Stomach (tissue), 9 donors: ENCODE data around the gene RMND5A. TPM values are rescaled to one million over a fixed set of nuclear protein-coding genes. Genes with fewer than 3 reads are reported as not detected.

ENCODE experiments used
- DNase-seq, 2 donors: peaks; one replicate each; pipeline versions ENCODE4 v3.0.0 to v3.0.0-alpha.2; 2013 to 2019
- H3K27ac ChIP-seq, 5 donors: fragments of 200-600 bp in 4 of 5; sonication (generic) in 4 of 5; one replicate each; pipeline ENCODE4 v1.5.1; 2013 to 2019; ENCODE audit warnings: mild to moderate bottlenecking in 1 of 5, moderate library complexity in 1 of 5
- H3K27me3 ChIP-seq, 3 donors: fragments of 200-600 bp; sonication (generic); one replicate each; pipeline ENCODE4 v1.5.1; 2017 to 2019; ENCODE audit warnings: mixed run types in 1 of 3
- H3K36me3 ChIP-seq, 4 donors: fragments of 200-600 bp; sonication (generic); 1 replicate in 3 of 4; 2 replicates in 1 of 4; pipeline ENCODE4 v1.5.1; 2016 to 2019
- H3K4me1 ChIP-seq, 4 donors: fragments of 200-600 bp; sonication (generic); one replicate each; pipeline ENCODE4 v1.5.1; 2016 to 2019
- H3K4me3 ChIP-seq, 4 donors: fragments of 200-600 bp; sonication (generic) in 3 of 4; one replicate each; pipeline ENCODE4 v1.5.1; 2016 to 2019; ENCODE audit warnings: mild to moderate bottlenecking in 1 of 4
- H3K9me3 ChIP-seq, 4 donors: fragments of 200-600 bp; sonication (generic); one replicate each; pipeline ENCODE4 v1.5.1; 2016 to 2019
- EP300 ChIP-seq: sonication (generic); formaldehyde crosslinking; IDR thresholded peaks from one replicate; pipeline ENCODE4 v1.6.1; 2017; ENCODE audit warnings: antibody characterized with exemption
- POLR2A ChIP-seq, 4 donors: fragments of 450-650 bp; IDR thresholded peaks; one replicate each; pipeline ENCODE4 v1.6.1; 2016; ENCODE audit warnings: antibody characterized with exemption in 4 of 4, control low read depth in 2 of 4, mild to moderate bottlenecking in 1 of 4, moderate library complexity in 1 of 4
- POLR2AphosphoS5 ChIP-seq, 3 donors: sonication (generic); formaldehyde crosslinking; IDR thresholded peaks; one replicate each; pipeline ENCODE4 v1.6.1; 2016; ENCODE audit warnings: antibody characterized with exemption in 3 of 3
- WGBS, 5 donors: extraction: QIAGEN DNeasy Blood & Tissue Kit in 3 of 5; methylation state at CpG; one replicate each; pipeline versions ENCODE4 v1.1.5 to v1.1.7; 2013 to 2018; 5-methylcytosine and 5-hydroxymethylcytosine counted together
- intact Hi-C: fragments of 100-400 bp; cut with DNase I; formaldehyde crosslinking; loops from one replicate; pipeline ENCODE4 v1.15.1; 2023; ENCODE audit warnings: low total_unique reads
- polyA plus RNA-seq, 3 donors: library from polyadenylated mRNA; stranded (reverse); fragments of 200-250 nt; gene quantifications; one replicate each; pipeline ENCODE4 v1.2.3, GENCODE V29; 2013
- total RNA-seq, 5 donors: library from RNA; depleted of rRNA; stranded (reverse); fragments of >200 nt; gene quantifications; one replicate each; pipeline versions ENCODE4 v1.1.0 to v1.2.3, GENCODE V29; 2014 to 2016
- TF ChIP-seq, protein P1 (sequence below), 7 experiments: fragments of 450-650 bp in 4 of 7; fragments of 200-600 bp in 3 of 7; sonication (generic) in 3 of 7; IDR thresholded peaks; one replicate each; pipeline ENCODE4 v1.5.1; 2016 to 2019; ENCODE audit warnings: antibody characterized with exemption in 7 of 7, control low read depth in 2 of 7, mild to moderate bottlenecking in 1 of 7
- donor health status: healthy with polysubstance abuse.
- donor health status: Bipolar disorder and iron deficiency.
- donor health status: healthy.

The RMND5A gene
- total and polyA plus RNA-seq, 8 donors = 7.3 to 111 (median 24.5) TPM

GRCh38 chr2:86809481-86810121 lies 89.5 kb downstream of the RMND5A start:
- Histone ChIP-seq H3K36me3 (no peaks in the 10 kb centered on the region), H3K9me3 (no peaks in the 10 kb centered on the region), H3K4me3 (peak overlapping the region in 2 of 4 donors; percentile 8 to 48), H3K27me3 (peaks cover 5 to 72% (median 21%) of the 10 kb centered on the region in 3 donors), H3K4me1 (peaks cover 19 to 30% (median 27%) of the 10 kb centered on the region in 4 donors), H3K27ac (peak overlapping the region in 4 of 5 donors; percentile 22 to 53 (median 42))
- intact Hi-C loops = no loop called here
- TF ChIP-seq, protein P1, sequence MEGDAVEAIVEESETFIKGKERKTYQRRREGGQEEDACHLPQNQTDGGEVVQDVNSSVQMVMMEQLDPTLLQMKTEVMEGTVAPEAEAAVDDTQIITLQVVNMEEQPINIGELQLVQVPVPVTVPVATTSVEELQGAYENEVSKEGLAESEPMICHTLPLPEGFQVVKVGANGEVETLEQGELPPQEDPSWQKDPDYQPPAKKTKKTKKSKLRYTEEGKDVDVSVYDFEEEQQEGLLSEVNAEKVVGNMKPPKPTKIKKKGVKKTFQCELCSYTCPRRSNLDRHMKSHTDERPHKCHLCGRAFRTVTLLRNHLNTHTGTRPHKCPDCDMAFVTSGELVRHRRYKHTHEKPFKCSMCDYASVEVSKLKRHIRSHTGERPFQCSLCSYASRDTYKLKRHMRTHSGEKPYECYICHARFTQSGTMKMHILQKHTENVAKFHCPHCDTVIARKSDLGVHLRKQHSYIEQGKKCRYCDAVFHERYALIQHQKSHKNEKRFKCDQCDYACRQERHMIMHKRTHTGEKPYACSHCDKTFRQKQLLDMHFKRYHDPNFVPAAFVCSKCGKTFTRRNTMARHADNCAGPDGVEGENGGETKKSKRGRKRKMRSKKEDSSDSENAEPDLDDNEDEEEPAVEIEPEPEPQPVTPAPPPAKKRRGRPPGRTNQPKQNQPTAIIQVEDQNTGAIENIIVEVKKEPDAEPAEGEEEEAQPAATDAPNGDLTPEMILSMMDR (IDR thresholded peaks at IDR 0.05) = no peak
- TF ChIP-seq POLR2A (IDR thresholded peaks at IDR 0.05) = no peak
- no peak for TF ChIP-seq EP300
- no peak for TF ChIP-seq POLR2AphosphoS5 (IDR thresholded peaks at IDR 0.05)
- DNase-seq = peak in 1 of 2 donors; percentile 24
- WGBS, 5 donors = 21 to 28% (median 24%) methylated on average over 36 to 43 of the region's 43 CpGs

DNA sequence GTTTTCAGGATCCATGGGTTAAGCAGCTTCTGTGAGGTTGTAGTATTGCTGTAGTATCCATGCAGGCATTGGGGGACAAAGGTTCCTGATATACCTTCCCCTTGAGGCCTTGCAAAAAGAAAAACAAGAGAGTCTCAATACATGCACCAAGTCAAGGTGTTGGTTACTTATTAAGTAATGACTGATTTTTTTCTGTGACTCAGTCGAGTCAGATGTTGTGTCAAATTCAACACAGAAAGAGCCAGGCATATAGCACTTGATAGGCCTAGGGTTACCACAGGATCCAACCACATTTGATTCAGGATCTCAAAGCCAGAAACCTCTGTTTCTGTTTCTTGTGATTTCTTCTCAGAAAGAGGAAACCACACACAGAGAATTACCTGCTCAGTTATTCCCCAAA lies 95.5 kb downstream of the RMND5A start:
- Histone ChIP-seq H3K4me1 (no peaks in the 10 kb centered on the region), H3K9me3 (no peaks in the 10 kb centered on the region), H3K27ac (no peak overlapping the region), H3K4me3 (no peak overlapping the region), H3K36me3 (no peaks in the 10 kb centered on the region), H3K27me3 (peaks cover 0 to 47% (median 0%) of the 10 kb centered on the region in 3 donors)
- WGBS, 5 donors = 31 to 55% (median 39%) methylated on average over 1 of the region's 1 CpG
- peak in 1 of 2 donors; percentile 25 for DNase-seq
- intact Hi-C loops = no loop called here
- TF ChIP-seq, protein P1 (IDR thresholded peaks at IDR 0.05) = no peak
- TF ChIP-seq EP300 (no peak), POLR2A (IDR thresholded peaks at IDR 0.05) (no peak), POLR2AphosphoS5 (IDR thresholded peaks at IDR 0.05) (no peak)

DNA sequence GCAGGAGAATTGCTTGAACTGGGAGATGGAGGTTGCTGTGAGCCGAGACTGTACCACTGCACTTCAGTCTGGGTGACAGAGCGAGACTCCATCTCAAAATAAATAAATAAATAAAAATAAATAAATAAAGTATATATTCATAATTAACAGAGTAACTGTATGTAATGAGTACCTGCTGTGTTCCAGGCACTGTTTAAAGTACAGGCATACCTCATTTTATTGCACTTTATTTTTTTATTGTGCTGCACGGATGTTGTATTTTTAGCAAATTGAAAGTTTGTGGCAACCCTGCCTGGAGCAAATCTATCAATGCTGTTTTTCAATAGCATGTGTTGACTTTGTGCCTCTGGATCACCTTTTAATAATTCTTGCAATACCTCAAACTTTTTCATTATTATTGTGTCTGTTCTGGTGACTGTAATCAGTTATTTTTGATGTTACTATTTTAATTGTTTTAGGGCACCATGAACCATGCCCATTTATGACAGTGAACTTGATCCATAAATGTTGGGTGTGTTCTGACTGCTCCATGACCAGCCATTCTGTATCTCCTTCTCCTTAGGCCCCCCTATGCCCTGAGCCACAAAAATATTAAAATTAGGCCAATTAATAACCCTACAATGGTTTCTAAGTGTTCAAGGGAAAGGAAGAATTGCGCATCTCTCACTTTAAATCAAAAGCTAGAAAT lies 98.2 kb downstream of the RMND5A start:
- Histone ChIP-seq H3K9me3 (peaks cover 0 to 19% (median 5%) of the 10 kb centered on the region in 4 donors), H3K4me1 (no peaks in the 10 kb centered on the region), H3K27ac (no peak overlapping the region), H3K36me3 (no peaks in the 10 kb centered on the region), H3K27me3 (peaks cover 0 to 23% (median 0%) of the 10 kb centered on the region in 3 donors), H3K4me3 (no peak overlapping the region)
- TF ChIP-seq, protein P1 (IDR thresholded peaks at IDR 0.05) = no peak
- TF ChIP-seq POLR2AphosphoS5 (IDR thresholded peaks at IDR 0.05) (no peak), EP300 (no peak), POLR2A (IDR thresholded peaks at IDR 0.05) (no peak)
- DNase-seq = no peak
- intact Hi-C loops = no loop called here
- 83 to 93% (median 91%) methylated on average over 4 of the region's 4 CpGs for WGBS, 5 donors

DNA sequence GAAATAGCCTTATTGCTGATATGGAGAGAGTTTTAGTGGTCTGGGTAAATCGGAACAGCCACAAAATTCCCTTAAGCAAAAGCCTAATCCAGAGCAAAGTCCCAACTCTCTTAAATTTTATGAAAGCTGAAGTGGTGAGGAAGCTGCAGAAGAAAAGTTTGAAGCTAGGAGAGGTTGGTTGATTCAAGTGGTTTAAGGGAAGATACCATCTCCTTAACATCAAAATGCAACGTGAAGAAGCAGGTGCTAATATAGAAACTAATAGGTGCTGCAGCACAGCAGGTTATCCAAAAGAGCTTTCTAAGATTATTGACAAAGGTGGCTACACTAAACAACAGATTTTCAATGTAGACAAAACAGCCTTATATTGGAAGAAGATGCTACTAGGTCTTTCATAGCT lies 98.9 kb downstream of the RMND5A start:
- no peak for DNase-seq
- Histone ChIP-seq H3K27me3 (peaks cover 0 to 16% (median 0%) of the 10 kb centered on the region in 3 donors), H3K36me3 (no peaks in the 10 kb centered on the region), H3K4me1 (no peaks in the 10 kb centered on the region), H3K4me3 (no peak overlapping the region), H3K9me3 (peaks cover 0 to 19% (median 5%) of the 10 kb centered on the region in 4 donors), H3K27ac (no peak overlapping the region)
- intact Hi-C loops = no loop called here
- WGBS, 5 donors = 72 to 93% (median 74%) methylated on average over 2 of the region's 2 CpGs
- no peak for TF ChIP-seq POLR2A (IDR thresholded peaks at IDR 0.05)
- TF ChIP-seq POLR2AphosphoS5 (IDR thresholded peaks at IDR 0.05) = no peak
- TF ChIP-seq, protein P1 (IDR thresholded peaks at IDR 0.05) = no peak
- TF ChIP-seq EP300 = no peak
